DMS53 treated with DMSO at 0.1 percent for 48 hours (cell line): ENCODE data around the gene RASL10A.

Experiments used
- DNase-seq: peaks from one replicate; lab custom pipeline; 2025; ENCODE audit not compliant: unreplicated experiment; lab: John Stamatoyannopoulos, UW

The RASL10A gene

DNA sequence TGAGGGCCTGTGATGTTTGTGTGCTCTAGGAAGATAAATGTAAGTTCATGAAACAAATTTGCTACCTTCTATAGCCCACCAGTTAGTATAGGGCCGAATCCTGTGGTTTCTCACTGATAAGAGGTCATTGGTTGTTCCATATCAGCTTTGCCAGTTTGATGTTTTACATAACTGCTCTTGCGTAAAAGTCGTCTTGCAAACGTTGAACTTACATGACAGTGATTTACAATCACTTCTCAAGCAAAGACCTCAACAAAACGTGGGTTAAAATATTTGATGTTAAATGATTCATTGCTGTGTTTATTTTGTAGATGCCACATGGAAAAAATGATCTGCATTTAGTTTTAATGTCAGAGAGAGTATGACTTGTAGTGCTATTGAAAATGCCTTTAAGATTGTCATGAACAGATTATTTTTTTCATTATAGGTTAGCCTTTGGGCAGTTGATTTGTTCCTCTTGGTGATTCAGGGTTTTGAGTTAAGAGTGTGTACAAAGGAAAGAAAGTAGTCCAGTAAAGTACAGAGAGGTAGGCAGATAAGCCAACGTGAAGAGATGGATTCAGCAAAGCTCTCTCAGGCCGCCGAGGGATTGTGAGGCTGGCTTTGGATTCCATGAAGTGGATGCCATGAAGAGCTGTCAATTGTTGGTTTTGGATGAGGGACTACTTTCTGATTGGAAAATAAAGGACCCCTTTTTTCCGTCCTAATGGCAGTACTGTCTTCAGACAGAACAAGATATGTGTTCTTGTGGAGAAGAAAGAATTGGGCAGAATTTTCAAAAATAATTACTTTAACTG is 44.8 kb downstream of the RASL10A start:
- DNase-seq, result no peak

DNA sequence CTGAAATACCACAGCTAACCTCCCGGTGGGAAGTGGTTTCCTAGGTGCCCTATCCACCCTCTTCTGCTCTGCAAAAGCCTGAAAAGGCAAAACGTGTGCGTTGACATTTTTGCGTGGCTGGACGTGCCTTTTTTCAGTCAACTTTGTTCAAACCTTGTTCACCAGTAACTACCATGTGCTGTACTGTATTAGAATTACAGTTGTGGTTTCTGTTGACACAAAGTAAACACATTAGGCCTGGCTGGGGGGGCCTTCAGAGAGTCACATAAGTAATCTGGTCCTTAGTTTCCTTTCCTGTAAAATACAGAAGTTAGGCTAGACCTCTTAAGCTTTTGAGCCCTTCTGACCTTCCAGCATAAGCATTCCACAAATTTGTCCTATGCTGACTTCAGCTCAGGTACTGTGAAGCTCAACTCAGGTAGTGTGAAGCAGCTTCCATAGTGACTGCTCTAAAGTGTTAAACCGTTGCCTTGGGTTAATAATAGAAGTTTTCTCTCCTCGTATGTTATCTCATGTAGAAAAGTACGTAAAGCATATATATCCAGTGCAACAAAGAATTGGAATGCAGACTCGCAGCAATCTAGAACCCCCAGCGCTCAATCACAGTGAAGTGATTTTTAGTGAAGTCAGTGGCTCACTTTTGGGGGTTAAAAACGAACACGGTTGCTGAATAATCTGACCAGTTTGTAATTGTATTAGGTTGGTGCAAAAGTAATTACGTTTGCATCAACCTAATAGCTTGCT is 45.6 kb downstream of the RASL10A start:
- no peak for DNase-seq

DNA sequence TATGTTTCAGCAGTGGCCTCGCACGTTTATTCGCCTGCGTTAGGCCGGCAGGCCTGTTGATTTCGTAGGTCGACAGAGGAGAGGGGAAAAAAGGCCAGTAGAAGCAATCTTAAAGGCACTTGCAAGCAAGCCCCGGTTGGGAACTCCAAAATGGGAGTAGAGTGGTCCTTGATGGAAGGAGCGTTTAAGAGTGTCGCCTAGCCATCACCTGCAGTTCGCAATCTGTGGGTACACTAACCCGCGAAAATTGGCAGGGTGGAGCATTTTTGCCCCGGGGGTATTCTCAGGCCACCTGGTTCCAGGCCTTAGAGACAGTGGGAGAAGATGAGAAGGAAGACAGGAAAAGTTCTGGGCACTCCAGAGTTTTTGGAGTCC is 46.3 kb downstream of the RASL10A start:
- no peak for DNase-seq

DNA sequence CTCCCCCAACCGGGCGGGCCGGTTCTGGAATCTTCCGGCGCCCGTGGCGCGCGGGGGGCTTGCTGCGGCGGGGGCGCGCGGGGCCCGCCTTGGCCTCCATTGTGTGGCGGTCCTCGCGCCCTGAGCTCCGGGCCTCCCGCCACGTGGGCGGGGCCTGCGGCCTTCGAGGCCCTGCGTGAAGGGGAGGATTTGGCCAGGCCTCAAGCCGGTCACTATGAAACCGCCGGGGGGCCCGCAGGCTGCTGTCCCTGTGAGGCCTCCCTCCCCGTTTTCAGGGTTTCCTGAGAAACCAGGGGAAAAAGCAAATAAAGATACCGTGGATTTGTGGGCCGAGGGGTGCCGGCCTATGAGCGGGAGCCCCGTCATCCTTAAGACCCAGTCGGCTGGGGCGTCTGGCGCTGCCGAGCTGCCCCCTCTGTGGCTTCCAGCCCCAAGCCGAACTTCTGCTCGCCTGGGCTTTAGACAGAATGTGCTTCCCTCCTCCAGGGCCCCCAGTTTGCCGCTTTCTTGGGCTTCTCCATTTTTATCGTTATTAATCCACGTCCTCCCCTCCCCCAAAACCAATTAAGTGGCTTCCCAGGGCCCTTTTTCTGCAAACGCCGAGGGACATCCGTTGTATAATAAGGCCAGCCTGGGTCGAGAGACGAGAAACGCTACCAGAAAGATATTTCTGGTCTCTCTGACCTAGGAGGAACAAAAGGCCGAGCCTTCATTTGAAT is 46.8 kb downstream of the RASL10A start:
- no peak for DNase-seq

DNA sequence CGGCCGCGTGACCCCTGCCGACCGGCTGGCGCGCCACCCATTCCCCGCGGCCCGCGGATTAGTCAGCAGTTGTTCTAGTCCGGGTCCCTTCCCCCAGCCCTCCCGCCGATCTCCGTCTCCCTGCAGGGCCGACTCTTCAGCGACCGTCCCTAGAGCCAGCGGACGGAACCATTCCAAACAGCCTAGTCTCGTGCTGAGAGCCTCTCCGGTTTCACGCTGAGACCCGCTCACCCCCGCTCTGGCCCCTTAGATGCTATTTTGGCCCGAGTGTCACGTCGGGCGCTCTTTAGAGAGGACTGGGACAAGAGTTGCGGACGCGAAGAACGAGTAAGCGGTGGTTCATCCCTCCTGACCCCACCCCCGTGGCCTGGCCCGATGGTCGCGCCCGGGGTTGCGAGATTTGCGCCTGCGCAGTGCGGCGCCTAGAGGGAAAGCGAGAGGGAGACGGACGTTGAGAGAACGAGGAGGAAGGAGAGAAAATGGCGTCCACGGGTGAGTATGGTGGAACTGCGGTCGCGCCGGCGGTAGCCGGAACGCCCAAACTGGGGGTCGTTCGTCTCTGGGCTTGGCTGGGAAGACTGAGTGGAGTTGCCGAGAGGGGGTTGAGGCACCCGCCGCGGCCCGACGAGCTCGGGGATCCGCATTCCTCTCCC is 47.5 kb downstream of the RASL10A start, which contains the start of the genes EWSR1 and RHBDD3:
Gene EWSR1 (plus strand): TSS at position 411 of the 653 bp plus-strand sequence. CDS start 69 bp downstream, at position 480.
Gene RHBDD3 (minus strand): TSS at position 124 of the 653 bp plus-strand sequence. CDS start 2,355 bp downstream, outside the sequence.
- peak; percentile 46 for DNase-seq

DNA sequence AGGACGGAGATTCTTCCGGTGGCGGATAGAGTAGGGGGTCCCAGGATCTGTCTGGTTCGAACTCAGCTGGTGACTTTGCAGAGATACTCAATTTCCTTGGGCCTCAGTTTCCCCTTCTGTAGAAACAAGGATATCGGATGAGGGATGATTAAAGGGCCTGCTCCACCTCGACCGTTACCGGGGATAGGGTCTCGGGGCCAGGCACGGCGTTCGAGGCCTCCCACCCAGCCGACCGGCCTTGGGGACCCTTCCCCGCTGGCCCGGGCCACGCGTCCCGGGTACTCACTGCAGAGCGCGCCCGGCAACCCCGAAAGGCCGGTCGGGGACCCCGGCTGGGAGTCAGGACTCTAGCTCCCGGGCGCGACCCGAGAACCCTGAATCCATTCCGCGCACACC is 48.0 kb downstream of the RASL10A start:
- no peak for DNase-seq

DNA sequence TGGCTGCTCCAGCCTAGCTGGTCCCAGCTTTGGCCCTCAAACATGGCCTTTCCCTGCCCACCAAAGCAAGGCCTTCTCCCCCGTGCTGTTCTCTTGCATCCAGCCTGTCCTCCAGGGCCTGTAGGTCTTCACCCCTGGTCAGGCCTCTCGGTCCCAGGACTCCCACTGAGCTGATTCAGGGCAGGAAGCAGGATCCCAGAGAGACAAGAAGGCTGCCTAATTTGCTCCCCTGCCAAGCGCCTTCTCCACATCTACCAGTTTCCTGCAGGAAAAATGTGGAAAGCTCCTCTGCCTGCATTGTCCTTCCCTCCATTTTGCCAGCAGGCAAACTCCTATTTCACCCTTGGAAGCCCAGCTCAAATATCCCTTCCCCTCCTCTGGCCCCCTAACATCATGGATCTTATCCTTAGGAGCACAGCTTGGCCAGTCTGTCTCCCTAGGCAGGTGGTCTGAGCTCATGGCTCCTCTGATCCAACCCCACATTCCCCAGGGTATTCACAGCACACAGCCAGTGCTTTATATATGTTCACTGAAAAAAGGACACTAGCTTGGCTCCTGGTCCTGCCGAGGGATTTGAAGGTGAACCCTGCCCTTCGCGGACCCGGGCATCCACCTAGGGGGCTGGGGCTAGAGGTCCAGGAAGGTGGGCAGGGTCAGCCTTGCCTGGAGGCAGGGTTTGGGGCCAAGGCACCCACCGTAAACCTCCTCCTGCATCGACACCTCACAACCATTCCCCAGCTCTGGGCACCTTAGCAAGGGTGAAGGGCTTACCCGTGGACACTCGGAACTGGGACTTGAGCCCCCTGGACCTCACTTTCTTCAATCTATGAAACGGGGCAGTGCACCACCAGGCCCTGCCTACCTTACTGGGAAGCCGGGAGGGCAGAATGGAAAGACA is 48.7 kb downstream of the RASL10A start:
- DNase-seq, result no peak

DNA sequence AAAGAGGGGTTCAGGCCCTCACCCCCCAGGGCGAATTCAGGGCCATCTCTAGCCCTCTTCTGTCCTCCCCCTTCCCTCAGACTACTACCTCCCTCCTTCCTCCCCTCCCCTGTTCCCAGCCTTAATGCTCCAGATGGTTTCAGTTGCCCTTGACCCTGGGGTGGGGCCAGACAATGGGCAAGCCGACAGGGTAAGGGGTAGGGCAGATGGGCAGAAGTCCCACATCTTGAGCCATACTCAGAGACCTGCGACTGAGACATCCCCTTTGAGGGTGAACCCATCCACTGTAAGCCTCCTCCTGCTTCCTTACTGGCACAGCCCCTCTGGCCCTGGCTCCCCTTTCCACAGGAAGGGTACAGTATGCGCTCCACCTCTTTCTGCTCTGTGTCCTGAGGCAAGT is 49.6 kb downstream of the RASL10A start:
- DNase-seq, result no peak

DNA sequence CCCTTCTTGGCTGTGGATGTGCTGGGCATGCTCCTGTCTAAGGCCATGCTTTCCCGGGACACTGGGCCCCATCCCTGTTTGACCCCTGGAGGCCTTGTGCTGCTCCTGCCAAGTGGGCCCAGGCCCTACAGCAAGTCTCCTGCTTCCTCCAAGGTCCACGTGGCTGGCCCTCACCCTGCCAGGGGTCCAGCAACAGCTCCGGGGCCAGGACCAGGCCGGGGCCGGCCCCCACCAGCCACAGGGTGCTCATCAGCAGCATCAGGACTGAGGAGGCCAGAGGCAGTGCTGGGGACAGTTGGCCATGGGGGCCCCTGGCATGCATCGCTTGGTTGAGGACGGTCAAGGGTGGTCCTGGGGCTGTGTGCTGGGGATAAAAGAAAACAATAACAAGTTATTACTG is 50.2 kb downstream of the RASL10A start:
- DNase-seq, result no peak

DNA sequence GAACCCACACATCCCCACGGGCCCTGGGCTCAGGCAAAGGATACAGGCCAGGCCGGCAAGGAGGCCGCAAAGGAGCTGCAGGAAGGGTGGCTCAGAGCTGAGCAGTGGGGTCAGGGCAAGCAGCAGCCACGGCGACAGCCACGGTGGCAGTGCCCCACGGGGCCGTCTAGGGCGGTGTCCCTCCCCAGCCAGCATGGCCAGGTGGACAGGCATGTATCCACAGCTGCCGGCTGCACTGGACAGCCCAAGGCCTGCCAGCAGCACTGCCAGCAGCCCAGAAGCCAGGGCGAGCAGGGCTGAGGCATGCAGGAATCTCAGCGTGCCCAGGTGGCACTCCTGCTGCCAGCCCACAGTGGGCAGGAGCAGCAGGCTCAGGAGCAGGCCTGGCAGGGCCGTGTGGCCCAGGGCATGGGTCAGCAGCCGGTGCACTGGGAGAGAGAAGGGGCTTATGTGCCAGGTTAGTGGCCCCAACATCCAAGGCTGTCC is 51.7 kb downstream of the RASL10A start:
- DNase-seq, result no peak
